ENCODE data around the gene ITPKB.

The ITPKB gene

GRCh38 chr1:226646026-226646869, 92.8 kb downstream of the ITPKB start:
- Histone ChIP-seq H2AFZ (ENCODE audit: low read depth, low read length) (no peak overlapping the region), H3K79me2 (ENCODE audit: insufficient read depth, low read length) (0 out of 2 replicates have a peak, but pooled peaks cover 6% of the 10 kb centered on the region), H3K4me2 (ENCODE audit: insufficient read depth, low read length) (no peak overlapping the region), H3K27me3 (ENCODE audit: insufficient read depth, low read length, poor library complexity) (no peaks in the 10 kb centered on the region), H3K27ac (ENCODE audit: low read length) (no peak overlapping the region), H3K4me3 (ENCODE audit: low read depth in 1 of 2, low read length in 2 of 2) (no peak overlapping the region), H3K9me3 (ENCODE audit: insufficient read depth, low read length, severe bottlenecking) (no peaks in the 10 kb centered on the region), H3K4me1 (ENCODE audit: insufficient read depth, low read length) (no peaks in the 10 kb centered on the region), H4K20me1 (ENCODE audit: insufficient read depth, low read length) (peaks cover 18% of the 10 kb centered on the region; the same call in 1 of the 2 replicates), H3K9ac (ENCODE audit: low read depth, low read length) (no peak overlapping the region), H3K36me3 (ENCODE audit: insufficient read depth, low read length) (peaks cover 75% of the 10 kb centered on the region)
- DNase-seq: no peak
- no peak for TF ChIP-seq EZH2 (IDR thresholded peaks at IDR 0.05; ENCODE audit: borderline replicate concordance, low read depth, low read length, severe bottlenecking)
- TF ChIP-seq CTCF (IDR thresholded peaks at IDR 0.05; ENCODE audit: borderline replicate concordance, extremely low read depth, low read length, poor library complexity, severe bottlenecking): no peak
- no peak for ATAC-seq (ENCODE audit: insufficient read depth, low read depth)

- 0 out of 2 replicates have a peak, but pooled peaks cover 4% of the 10 kb centered on the region for H3K79me2 ChIP-seq (ENCODE audit: insufficient read depth, low read length)
- ATAC-seq (ENCODE audit: insufficient read depth, low read depth): no peak
- no peaks in the 10 kb centered on the region for H3K4me1 ChIP-seq (ENCODE audit: insufficient read depth, low read length)
- H3K36me3 ChIP-seq (ENCODE audit: insufficient read depth, low read length): peaks cover 81% of the 10 kb centered on the region
- no peak overlapping the region for H3K9ac ChIP-seq (ENCODE audit: low read depth, low read length)
- H2AFZ ChIP-seq (ENCODE audit: low read depth, low read length): no peak overlapping the region
- no peak overlapping the region for H3K4me3 ChIP-seq (ENCODE audit: low read depth in 1 of 2, low read length in 2 of 2)
- H3K9me3 ChIP-seq (ENCODE audit: insufficient read depth, low read length, severe bottlenecking): no peaks in the 10 kb centered on the region
- no peak for DNase-seq
- TF ChIP-seq EZH2 (IDR thresholded peaks at IDR 0.05; ENCODE audit: borderline replicate concordance, low read depth, low read length, severe bottlenecking) (no peak), CTCF (IDR thresholded peaks at IDR 0.05; ENCODE audit: borderline replicate concordance, extremely low read depth, low read length, poor library complexity, severe bottlenecking) (no peak)
- no peak overlapping the region for H3K27ac ChIP-seq (ENCODE audit: low read length)
- no peak overlapping the region for H3K4me2 ChIP-seq (ENCODE audit: insufficient read depth, low read length)
- H3K27me3 ChIP-seq (ENCODE audit: insufficient read depth, low read length, poor library complexity): no peaks in the 10 kb centered on the region
- H4K20me1 ChIP-seq (ENCODE audit: insufficient read depth, low read length): peaks cover 15% of the 10 kb centered on the region; the same call in 1 of the 2 replicates
Observed at GRCh38 chr1:226645279-226645976, 93.7 kb downstream of the ITPKB start.

GRCh38 chr1:226644541-226645176, 94.4 kb downstream of the ITPKB start:
- Histone ChIP-seq H3K79me2 (ENCODE audit: insufficient read depth, low read length) (0 out of 2 replicates have a peak, but pooled peaks cover 4% of the 10 kb centered on the region), H4K20me1 (ENCODE audit: insufficient read depth, low read length) (peaks cover 12% of the 10 kb centered on the region; the same call in 1 of the 2 replicates), H3K27me3 (ENCODE audit: insufficient read depth, low read length, poor library complexity) (no peaks in the 10 kb centered on the region), H3K9ac (ENCODE audit: low read depth, low read length) (no peak overlapping the region), H3K4me2 (ENCODE audit: insufficient read depth, low read length) (no peak overlapping the region), H3K9me3 (ENCODE audit: insufficient read depth, low read length, severe bottlenecking) (no peaks in the 10 kb centered on the region), H3K36me3 (ENCODE audit: insufficient read depth, low read length) (peaks cover 88% of the 10 kb centered on the region), H3K4me3 (ENCODE audit: low read depth in 1 of 2, low read length in 2 of 2) (no peak overlapping the region), H3K4me1 (ENCODE audit: insufficient read depth, low read length) (no peaks in the 10 kb centered on the region), H3K27ac (ENCODE audit: low read length) (no peak overlapping the region), H2AFZ (ENCODE audit: low read depth, low read length) (no peak overlapping the region)
- TF ChIP-seq CTCF (IDR thresholded peaks at IDR 0.05; ENCODE audit: borderline replicate concordance, extremely low read depth, low read length, poor library complexity, severe bottlenecking): no peak
- TF ChIP-seq EZH2 (IDR thresholded peaks at IDR 0.05; ENCODE audit: borderline replicate concordance, low read depth, low read length, severe bottlenecking): no peak
- ATAC-seq (ENCODE audit: insufficient read depth, low read depth) (no peak), DNase-seq (no peak)

Measured in DND-41 (cell line).